Endothelial cell of umbilical vein (primary cell): ENCODE data around the gene EPS8L2. TPM values are rescaled to one million over a fixed set of nuclear protein-coding genes. Genes with fewer than 3 reads are reported as not detected.

ENCODE experiments used
- BruUV-seq: library from RNA; stranded (reverse); fragments of 400-500 nt; replicated peaks from 2 replicates; lab custom pipeline; 2021; lab: Mats Ljungman, UMichigan
- CTCF ChIA-PET: fragments of 300-600, 350-600 bp; sonication (Branson Sonifier 250); formaldehyde crosslinking; loops from one replicate; lab custom pipeline; 2021; ENCODE audit warnings: antibody characterized with exemption, inconsistent platforms; lab: Charles Lee
- POLR2A ChIA-PET: fragments of 300-600, 350-600 bp; sonication (Branson Sonifier 250); formaldehyde crosslinking; loops from one replicate; lab custom pipeline; 2021; ENCODE audit warnings: antibody characterized with exemption, inconsistent platforms; lab: Charles Lee
- DNase-seq: peaks from one replicate; pipeline ENCODE4 v3.0.0-alpha.2; 2011; ENCODE audit warnings: low read depth, low spot score
- FAIRE-seq: peaks from 2 replicates; lab custom pipeline; 2011; peaks lifted over from hg19 to GRCh38; lab: Jason Lieb, UNC
- H2AFZ ChIP-seq: 2 replicates; pipeline ENCODE4 v1.6.0; 2012; ENCODE audit warnings: low read depth, low read length, control low read depth, inconsistent platforms
- H3K27ac ChIP-seq: 2 replicates; pipeline ENCODE4 v1.5.1; 2011; ENCODE audit warnings: low read depth, mild to moderate bottlenecking, control low read depth, low read length, moderate library complexity; ENCODE audit not compliant: insufficient read depth
- H3K27me3 ChIP-seq, 2 experiments: 2 replicates each; pipeline versions ENCODE4 v1.6.0 to v1.6.1; 2011; ENCODE audit warnings: low read length in 2 of 2, mixed read lengths in 1 of 2; ENCODE audit not compliant: control insufficient read depth in 2 of 2, insufficient read depth in 2 of 2
- H3K36me3 ChIP-seq, 2 experiments: 2 replicates in 1 of 2; 3 replicates in 1 of 2; pipeline ENCODE4 v1.5.1; 2011; ENCODE audit warnings: low read length in 2 of 2, mild to moderate bottlenecking in 1 of 2, moderate library complexity in 1 of 2; ENCODE audit not compliant: control insufficient read depth in 2 of 2, insufficient read depth in 2 of 2; ENCODE audit errors: extremely low read depth in 1 of 2
- H3K4me1 ChIP-seq: 3 replicates; pipeline ENCODE4 v1.5.1; 2011; ENCODE audit warnings: mild to moderate bottlenecking, low read length; ENCODE audit not compliant: control insufficient read depth, insufficient read depth; ENCODE audit errors: extremely low read depth
- H3K4me2 ChIP-seq: 2 replicates; pipeline ENCODE4 v1.6.1; 2011; ENCODE audit warnings: low read length, control low read depth, mixed read lengths; ENCODE audit not compliant: insufficient read depth
- H3K4me3 ChIP-seq, 3 experiments: fragments of 200-600 bp in 1 of 3; sonication (generic), shearing (Covaris generic) in 1 of 3; replicated peaks in 1 of 3; 2 replicates each; pipeline ENCODE4 v1.5.1; 2011 to 2016; ENCODE audit warnings: control low read depth in 3 of 3, low read length in 3 of 3, mild to moderate bottlenecking in 2 of 3, inconsistent platforms in 1 of 3, low read depth in 1 of 3, moderate library complexity in 1 of 3; ENCODE audit not compliant: insufficient read depth in 1 of 3
- H3K79me2 ChIP-seq: 2 replicates; pipeline ENCODE4 v1.6.0; 2012; ENCODE audit warnings: low read length, inconsistent platforms; ENCODE audit not compliant: control insufficient read depth, insufficient read depth
- H3K9ac ChIP-seq: replicated peaks from 2 replicates; pipeline ENCODE3; 2011; ENCODE audit warnings: low read length, control low read depth; ENCODE audit not compliant: insufficient read depth; ENCODE audit errors: extremely low read depth
- H3K9me1 ChIP-seq: replicated peaks from 3 replicates; pipeline ENCODE4 v1.6.0; 2011; ENCODE audit warnings: mild to moderate bottlenecking, low read length; ENCODE audit not compliant: control insufficient read depth, insufficient read depth; ENCODE audit errors: extremely low read depth
- H3K9me3 ChIP-seq: replicated peaks from 2 replicates; pipeline ENCODE4 v1.5.1; 2012; ENCODE audit warnings: low read length, inconsistent platforms; ENCODE audit not compliant: control insufficient read depth, insufficient read depth
- H4K20me1 ChIP-seq: replicated peaks from 2 replicates; pipeline ENCODE3; 2011; ENCODE audit warnings: mild to moderate bottlenecking, low read length; ENCODE audit not compliant: control insufficient read depth, insufficient read depth; ENCODE audit errors: extremely low read depth
- CTCF ChIP-seq, 2 donors: IDR thresholded peaks; 1 replicate in 1 of 2; 2 replicates in 1 of 2; pipeline ENCODE4 v1.5.1; 2011; ENCODE audit warnings: low read length in 2 of 2, mild to moderate bottlenecking in 2 of 2, moderate library complexity in 2 of 2, control low read depth in 1 of 2, inconsistent platforms in 1 of 2, low read depth in 1 of 2; ENCODE audit not compliant: insufficient read depth in 1 of 2; ENCODE audit errors: extremely low read depth in 1 of 2
- EZH2 ChIP-seq: IDR thresholded peaks from 2 replicates; pipeline ENCODE4 v1.6.1; 2012; ENCODE audit warnings: borderline replicate concordance, low read depth, mild to moderate bottlenecking, moderate library complexity, low read length, inconsistent platforms; ENCODE audit not compliant: severe bottlenecking
- JUN ChIP-seq: IDR thresholded peaks from 2 replicates; pipeline ENCODE4 v1.6.1; 2011; ENCODE audit warnings: borderline replicate concordance, low read depth; ENCODE audit not compliant: insufficient read length, insufficient read depth
- MAX ChIP-seq: IDR thresholded peaks from 2 replicates; pipeline ENCODE4 v1.6.1; 2011; ENCODE audit not compliant: insufficient read depth, insufficient read length
- MYC ChIP-seq: IDR thresholded peaks from one replicate; pipeline ENCODE4 v1.6.1; 2011; ENCODE audit warnings: mild to moderate bottlenecking, low read depth, low read length
- POLR2AphosphoS5 ChIP-seq: IDR thresholded peaks from 2 replicates; pipeline ENCODE4 v1.6.1; 2012; ENCODE audit warnings: low read depth, mild to moderate bottlenecking, control low read depth, low read length, moderate library complexity; ENCODE audit not compliant: insufficient read depth
- dilution Hi-C: fragments of 300-500 bp; cut with MboI; formaldehyde crosslinking; loops from one replicate; pipeline ENCODE4 v1.15.0; 2019; ENCODE audit warnings: low sequenced_read_pairs; ENCODE audit not compliant: extremely low pct_ligation_motif_present
- intact Hi-C: fragments of 100-400 bp; cut with micrococcal nuclease; formaldehyde crosslinking; loops from one replicate; pipeline ENCODE4 v1.10.0; 2022
- polyA plus RNA-seq, 4 experiments: library from polyadenylated mRNA; depleted of rRNA in 3 of 4; stranded (reverse) in 3 of 4; unstranded in 1 of 4; fragments of >200 nt; gene quantifications; 2 replicates each; pipeline versions ENCODE4 v1.2.1 to v1.2.3, GENCODE V29; 2011 to 2012; ENCODE audit warnings: missing spikeins in 1 of 4
- total RNA-seq: library from RNA; stranded (reverse); gene quantifications from 2 replicates; pipeline ENCODE4 v1.2.3, GENCODE V29; 2021

EPS8L2 gene
- total and polyA plus RNA-seq, 2 donors (not counting 3 experiments of a cell fraction or from before 2014, with no cell fraction given), result 5.2 to 12.5 TPM

GRCh38 chr11:686451-687243 lies 19.4 kb upstream of the EPS8L2 start:
- FAIRE-seq, result no peak
- no peak for TF ChIP-seq CTCF (IDR thresholded peaks at IDR 0.05; ENCODE audit: extremely low read depth in 1 of 2, insufficient read depth in 1 of 2, low read depth in 1 of 2, low read length in 2 of 2)
- no peak for TF ChIP-seq JUN
- no peak for TF ChIP-seq POLR2AphosphoS5
- TF ChIP-seq EZH2, result no peak
- no peak for TF ChIP-seq MAX
- no peak for TF ChIP-seq MYC
- CTCF ChIA-PET, result interaction anchor here (1.3 to 1.6 kb wide), 2 partner anchors 9 to 18 kb away, joined by 5 to 6 read pairs; partner anchors contain the start of genes DEAF1 and TMEM80

More at GRCh38 chr11:686451-687243, 19.4 kb upstream of the EPS8L2 start:
- H3K9me1 ChIP-seq, result no peaks in the 10 kb centered on the region
- H3K79me2 ChIP-seq, result peaks cover 11% of the 10 kb centered on the region
- H3K4me3 ChIP-seq, result no peak overlapping the region
- H3K27ac ChIP-seq, result no peak overlapping the region
- no peaks in the 10 kb centered on the region for H3K9me3 ChIP-seq
- H4K20me1 ChIP-seq, result no peaks in the 10 kb centered on the region
- no TSS peak for BruUV-seq
- H3K4me2 ChIP-seq, result no peak overlapping the region
- no peak overlapping the region for H2AFZ ChIP-seq
- dilution Hi-C loops (no loop called here), intact Hi-C loops (no loop called here)
- H3K27me3 ChIP-seq, result no peaks in the 10 kb centered on the region
- POLR2A ChIA-PET, result no interaction called here
- H3K4me1 ChIP-seq, result peaks cover 18% of the 10 kb centered on the region
- no peak for DNase-seq
- peaks cover 11 to 26% of the 10 kb centered on the region in 2 experiments for H3K36me3 ChIP-seq
- no peak overlapping the region for H3K9ac ChIP-seq
